ENCODE measurements around the gene TMEM132A. TPM values are rescaled to one million over a fixed set of nuclear protein-coding genes. Genes with fewer than 3 reads are reported as not detected.

TMEM132A gene
- total RNA-seq, 1 experiment from 2014 or later = 84.2 TPM

DNA sequence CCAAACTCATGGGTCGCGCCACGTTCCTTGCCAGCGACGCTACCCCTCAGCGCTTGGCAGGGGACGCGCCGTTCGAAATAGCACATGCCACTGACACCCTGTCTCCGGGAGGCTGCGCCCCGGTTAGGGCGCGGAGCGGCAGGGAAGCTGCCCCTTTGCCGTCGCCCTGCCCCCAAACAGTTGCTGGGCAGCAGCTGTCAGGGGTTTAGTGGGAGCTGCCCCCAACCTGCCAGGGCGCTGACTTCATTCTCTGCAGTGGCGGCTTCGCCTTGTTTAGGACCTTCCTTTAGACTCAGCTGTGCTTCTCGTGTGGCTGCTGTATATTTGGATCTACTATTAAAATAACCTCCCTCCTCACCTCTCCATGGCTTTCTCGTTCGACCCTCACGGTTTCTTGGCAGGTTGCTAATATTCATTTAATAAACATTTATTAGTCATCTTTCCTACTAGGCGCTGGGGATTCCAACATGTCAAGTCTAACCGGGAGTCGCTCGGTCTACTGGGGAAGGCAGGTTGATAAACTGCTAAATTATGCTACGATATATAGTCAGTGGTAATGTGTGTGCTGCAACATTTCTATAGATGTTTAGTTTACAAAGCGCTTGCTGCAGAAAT is 9.5 kb upstream of the TMEM132A start:
- peak overlapping the region; percentile 73 for H3K4me3 ChIP-seq (ENCODE audit: low read length)
- H3K4me1 ChIP-seq (ENCODE audit: insufficient read depth, low read length) = peaks cover 36% of the 10 kb centered on the region
- H3K9me3 ChIP-seq (ENCODE audit: low read length) = no peaks in the 10 kb centered on the region
- peak overlapping the region; percentile 93 for H3K4me2 ChIP-seq (ENCODE audit: low read length)
- H3K9me2 ChIP-seq (replicated peaks; ENCODE audit: low read length) = no peaks in the 10 kb centered on the region
- H3K79me2 ChIP-seq (ENCODE audit: low read length) = peaks cover 58% of the 10 kb centered on the region
- intact Hi-C loops (cut with micrococcal nuclease) = loop anchor here (1.0 to 5.0 kb wide), 5 partner anchors 10 to 273 kb away; partner anchors contain the start of genes TMEM132A and VPS37C
- no peaks in the 10 kb centered on the region for H3K27me3 ChIP-seq (ENCODE audit: low read length)
- ChIA-PET CTCF (interaction anchor here (0.6 to 1.9 kb wide), 11 partner anchors 15 to 215 kb away, joined by 3 to 13 read pairs (median 4); no protein-coding TSS in a partner anchor), POLR2A (ENCODE audit: unreplicated experiment) (interaction anchor here (0.6 kb wide), 1 partner anchor 1134 kb away, joined by 3 read pairs; no protein-coding TSS in a partner anchor)
- H4K20me1 ChIP-seq (ENCODE audit: low read length) = peaks cover 7% of the 10 kb centered on the region
- H3K36me3 ChIP-seq (ENCODE audit: low read depth, low read length) = peaks cover 10% of the 10 kb centered on the region; the same call in 1 of the 2 replicates
- H3K27ac ChIP-seq (ENCODE audit: low read length) = peak overlapping the region; percentile 73
- H3F3A ChIP-seq (ENCODE audit: low read length, unreplicated experiment) = peaks cover 7% of the 10 kb centered on the region
- peak; percentile 23 for ATAC-seq
- peak overlapping the region; percentile 89 for H3K9ac ChIP-seq (ENCODE audit: low read length)
- peak overlapping the region; percentile 97 for H2AFZ ChIP-seq (ENCODE audit: low read length)
- BruUV-seq (replicated peaks) = no TSS peak
- TF ChIP-seq, protein P1, sequence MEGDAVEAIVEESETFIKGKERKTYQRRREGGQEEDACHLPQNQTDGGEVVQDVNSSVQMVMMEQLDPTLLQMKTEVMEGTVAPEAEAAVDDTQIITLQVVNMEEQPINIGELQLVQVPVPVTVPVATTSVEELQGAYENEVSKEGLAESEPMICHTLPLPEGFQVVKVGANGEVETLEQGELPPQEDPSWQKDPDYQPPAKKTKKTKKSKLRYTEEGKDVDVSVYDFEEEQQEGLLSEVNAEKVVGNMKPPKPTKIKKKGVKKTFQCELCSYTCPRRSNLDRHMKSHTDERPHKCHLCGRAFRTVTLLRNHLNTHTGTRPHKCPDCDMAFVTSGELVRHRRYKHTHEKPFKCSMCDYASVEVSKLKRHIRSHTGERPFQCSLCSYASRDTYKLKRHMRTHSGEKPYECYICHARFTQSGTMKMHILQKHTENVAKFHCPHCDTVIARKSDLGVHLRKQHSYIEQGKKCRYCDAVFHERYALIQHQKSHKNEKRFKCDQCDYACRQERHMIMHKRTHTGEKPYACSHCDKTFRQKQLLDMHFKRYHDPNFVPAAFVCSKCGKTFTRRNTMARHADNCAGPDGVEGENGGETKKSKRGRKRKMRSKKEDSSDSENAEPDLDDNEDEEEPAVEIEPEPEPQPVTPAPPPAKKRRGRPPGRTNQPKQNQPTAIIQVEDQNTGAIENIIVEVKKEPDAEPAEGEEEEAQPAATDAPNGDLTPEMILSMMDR (conservative IDR thresholded peaks at IDR 0.05; ENCODE audit: low read depth, low read length) = no peak
- TF ChIP-seq EZH2 (IDR thresholded peaks at IDR 0.05; ENCODE audit: low read length, unreplicated experiment) = no peak
- TF ChIP-seq EZH2phosphoT487 (IDR thresholded peaks at IDR 0.05; ENCODE audit: borderline replicate concordance, low read length) = no peak
- DNase-seq = peak; percentile 48

DNA sequence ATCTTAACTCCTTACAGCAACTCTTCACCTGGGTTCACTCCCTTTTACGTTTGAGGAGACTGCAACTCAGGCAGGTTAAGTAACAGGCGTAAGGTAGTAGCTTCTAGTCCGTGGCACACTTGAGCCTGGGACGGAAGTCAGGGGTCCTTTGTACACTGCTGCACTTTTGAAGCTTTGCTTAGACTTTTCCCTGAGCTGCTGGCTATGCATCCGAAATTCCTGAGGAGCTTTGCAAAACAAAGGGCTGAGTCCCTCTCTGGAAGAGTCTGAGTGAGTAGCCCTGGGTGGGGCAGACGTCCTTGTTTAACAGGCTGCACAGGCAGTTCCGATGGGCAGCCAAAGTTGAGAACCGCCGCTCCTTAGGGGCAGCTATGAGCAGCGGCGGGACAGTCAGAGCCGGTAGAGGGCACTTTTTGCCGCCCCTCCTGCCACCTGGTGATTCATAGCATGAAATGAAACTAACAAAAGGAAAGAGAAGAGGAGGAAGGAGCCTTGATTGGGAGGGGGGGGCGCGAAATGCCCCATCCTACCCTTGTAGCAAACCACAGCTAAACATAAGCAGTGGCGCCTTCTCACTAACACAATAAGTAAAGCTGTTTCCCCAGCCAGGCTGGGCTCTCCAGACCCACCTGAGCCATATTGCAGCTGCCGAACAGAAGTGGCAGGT is 8.9 kb upstream of the TMEM132A start:
- H3K27me3 ChIP-seq (ENCODE audit: low read length) = no peaks in the 10 kb centered on the region
- ChIA-PET POLR2A (ENCODE audit: unreplicated experiment) (no interaction called here), CTCF (interaction anchor here (0.6 to 1.2 kb wide), 9 partner anchors 16 to 261 kb away, joined by 3 to 7 read pairs (median 4); no protein-coding TSS in a partner anchor)
- H3K9ac ChIP-seq (ENCODE audit: low read length) = peak overlapping the region; percentile 89
- peak; percentile 77 for ATAC-seq
- peak overlapping the region; percentile 97 for H2AFZ ChIP-seq (ENCODE audit: low read length)
- H4K20me1 ChIP-seq (ENCODE audit: low read length) = peaks cover 7% of the 10 kb centered on the region
- no peaks in the 10 kb centered on the region for H3K9me3 ChIP-seq (ENCODE audit: low read length)
- intact Hi-C loops (cut with micrococcal nuclease) = loop anchor here (1.0 to 5.0 kb wide), 5 partner anchors 9 to 272 kb away; partner anchors contain the start of genes TMEM132A and VPS37C
- H3F3A ChIP-seq (ENCODE audit: low read length, unreplicated experiment) = peaks cover 7% of the 10 kb centered on the region
- H3K36me3 ChIP-seq (ENCODE audit: low read depth, low read length) = peaks cover 16% of the 10 kb centered on the region; the same call in 1 of the 2 replicates
- H3K4me1 ChIP-seq (ENCODE audit: insufficient read depth, low read length) = peaks cover 36% of the 10 kb centered on the region
- peak; percentile 95 for DNase-seq
- peaks cover 61% of the 10 kb centered on the region for H3K79me2 ChIP-seq (ENCODE audit: low read length)
- BruUV-seq (replicated peaks) = TSS peak; percentile 38
- peak overlapping the region; percentile 73 for H3K4me3 ChIP-seq (ENCODE audit: low read length)
- peak overlapping the region; percentile 93 for H3K4me2 ChIP-seq (ENCODE audit: low read length)
- H3K27ac ChIP-seq (ENCODE audit: low read length) = peak overlapping the region; percentile 73
- H3K9me2 ChIP-seq (replicated peaks; ENCODE audit: low read length) = no peaks in the 10 kb centered on the region
- no peak for TF ChIP-seq EZH2 (IDR thresholded peaks at IDR 0.05; ENCODE audit: low read length, unreplicated experiment)
- TF ChIP-seq, protein P1 (conservative IDR thresholded peaks at IDR 0.05; ENCODE audit: low read depth, low read length) = peak; percentile 77

Data from PC-3 (cell line).